ENCODE data around the gene ZXDC.

The ZXDC gene

DNA sequence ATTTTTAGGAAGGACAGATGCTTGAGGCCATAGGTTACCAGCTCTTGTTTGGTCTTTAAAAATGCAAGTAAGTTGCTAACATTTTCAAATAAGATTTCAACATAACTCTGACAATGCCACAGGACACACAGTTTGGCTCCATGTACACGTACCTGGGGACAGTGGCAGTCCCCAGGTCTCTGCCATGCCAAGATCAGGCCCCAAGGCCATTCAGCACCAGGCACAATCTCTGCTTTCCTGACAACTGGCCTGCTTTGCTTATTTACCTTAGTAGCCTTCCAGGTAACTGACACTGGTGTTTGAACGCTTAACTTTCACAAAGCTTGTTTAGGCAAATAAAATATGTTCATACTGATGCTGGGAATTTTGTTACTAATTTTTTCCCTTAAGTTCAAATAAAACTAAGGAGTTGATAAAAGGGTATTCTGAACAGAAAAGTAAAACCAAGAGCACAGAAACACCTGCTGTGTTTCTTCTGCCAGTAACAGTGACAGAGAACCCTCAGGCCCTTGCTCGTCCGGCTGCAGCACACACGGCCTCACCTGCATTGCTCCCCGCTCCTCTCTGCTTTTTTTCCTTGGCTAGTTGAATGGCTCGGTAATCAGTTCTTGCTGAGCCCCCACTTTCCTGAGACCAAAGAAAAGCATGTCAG, 16.5 kb downstream of the ZXDC start:
- H3K27me3 ChIP-seq: no peaks in the 10 kb centered on the region
- peaks cover 67 to 98% (median 78%) of the 10 kb centered on the region in 3 donors for H3K36me3 ChIP-seq
- no peak overlapping the region for H3K27ac ChIP-seq
- TF ChIP-seq, protein P1, sequence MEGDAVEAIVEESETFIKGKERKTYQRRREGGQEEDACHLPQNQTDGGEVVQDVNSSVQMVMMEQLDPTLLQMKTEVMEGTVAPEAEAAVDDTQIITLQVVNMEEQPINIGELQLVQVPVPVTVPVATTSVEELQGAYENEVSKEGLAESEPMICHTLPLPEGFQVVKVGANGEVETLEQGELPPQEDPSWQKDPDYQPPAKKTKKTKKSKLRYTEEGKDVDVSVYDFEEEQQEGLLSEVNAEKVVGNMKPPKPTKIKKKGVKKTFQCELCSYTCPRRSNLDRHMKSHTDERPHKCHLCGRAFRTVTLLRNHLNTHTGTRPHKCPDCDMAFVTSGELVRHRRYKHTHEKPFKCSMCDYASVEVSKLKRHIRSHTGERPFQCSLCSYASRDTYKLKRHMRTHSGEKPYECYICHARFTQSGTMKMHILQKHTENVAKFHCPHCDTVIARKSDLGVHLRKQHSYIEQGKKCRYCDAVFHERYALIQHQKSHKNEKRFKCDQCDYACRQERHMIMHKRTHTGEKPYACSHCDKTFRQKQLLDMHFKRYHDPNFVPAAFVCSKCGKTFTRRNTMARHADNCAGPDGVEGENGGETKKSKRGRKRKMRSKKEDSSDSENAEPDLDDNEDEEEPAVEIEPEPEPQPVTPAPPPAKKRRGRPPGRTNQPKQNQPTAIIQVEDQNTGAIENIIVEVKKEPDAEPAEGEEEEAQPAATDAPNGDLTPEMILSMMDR (IDR thresholded peaks at IDR 0.05): no peak
- no peaks in the 10 kb centered on the region for H3K9me3 ChIP-seq
- no peak overlapping the region for H3K4me3 ChIP-seq
- no peak for DNase-seq
- H3K4me1 ChIP-seq: no peaks in the 10 kb centered on the region
- intact Hi-C loops (cut with DNase I; ENCODE audit: low total_unique reads): no loop called here

DNA sequence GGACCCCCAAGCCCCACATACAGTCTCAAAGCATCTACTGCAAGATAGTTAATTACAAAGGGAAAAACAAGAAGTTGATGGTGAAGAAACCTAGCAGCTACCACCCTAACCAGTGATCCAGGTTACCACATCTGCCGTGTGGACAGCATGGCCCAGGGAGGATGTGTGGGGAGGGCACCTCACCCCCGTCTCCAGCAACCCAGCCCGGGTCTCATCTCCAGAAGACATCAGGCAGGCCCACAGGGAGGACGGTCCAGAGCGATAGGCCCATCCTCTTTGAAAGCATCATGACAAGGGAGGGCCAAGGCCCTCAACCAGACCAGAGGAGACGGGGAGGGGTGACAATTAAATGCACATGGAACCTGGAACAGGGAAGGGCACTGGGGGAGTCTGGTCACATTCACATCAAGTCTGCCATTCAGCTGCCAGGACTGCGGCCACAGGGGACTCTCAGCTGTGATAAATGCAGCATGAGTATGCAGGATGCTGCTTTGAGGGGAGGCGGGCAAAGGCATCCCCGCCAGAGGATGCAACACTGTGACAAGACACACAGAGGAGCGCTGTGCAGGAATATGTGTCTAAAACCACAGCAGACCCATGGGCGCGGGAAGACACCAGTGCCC, 18.8 kb downstream of the ZXDC start:
- intact Hi-C loops (cut with DNase I; ENCODE audit: low total_unique reads): no loop called here
- TF ChIP-seq, protein P1 (IDR thresholded peaks at IDR 0.05): no peak
- peak in 1 of 2 donors; percentile 53 for DNase-seq
- H3K4me1 ChIP-seq: no peaks in the 10 kb centered on the region
- no peak overlapping the region for H3K27ac ChIP-seq
- H3K4me3 ChIP-seq: no peak overlapping the region
- no peaks in the 10 kb centered on the region for H3K9me3 ChIP-seq
- no peaks in the 10 kb centered on the region for H3K27me3 ChIP-seq
- H3K36me3 ChIP-seq: peaks cover 51 to 85% (median 70%) of the 10 kb centered on the region in 3 donors

DNA sequence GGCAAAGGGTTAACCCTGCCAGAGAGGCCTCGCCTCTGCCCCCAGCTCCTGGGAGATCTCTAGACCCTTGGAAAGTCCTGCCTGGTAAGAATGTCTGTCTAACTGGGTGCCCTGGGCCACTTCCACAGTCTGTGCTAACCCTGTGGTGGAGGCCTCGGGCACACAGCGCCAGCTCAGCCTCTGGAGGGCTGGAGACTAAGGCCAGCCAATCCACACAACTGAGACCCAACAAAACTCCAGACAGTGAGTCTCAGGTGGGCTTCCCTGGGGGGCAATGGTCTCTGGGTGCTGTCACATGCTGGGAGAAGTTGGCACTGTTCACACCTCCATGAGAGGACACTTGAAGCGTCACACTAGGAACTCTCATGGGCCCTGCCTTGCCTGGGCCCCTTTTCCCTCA, 19.5 kb downstream of the ZXDC start:
- no peaks in the 10 kb centered on the region for H3K4me1 ChIP-seq
- TF ChIP-seq, protein P1 (IDR thresholded peaks at IDR 0.05): no peak
- intact Hi-C loops (cut with DNase I; ENCODE audit: low total_unique reads): no loop called here
- no peaks in the 10 kb centered on the region for H3K9me3 ChIP-seq
- no peak overlapping the region for H3K4me3 ChIP-seq
- no peaks in the 10 kb centered on the region for H3K27me3 ChIP-seq
- H3K36me3 ChIP-seq: peaks cover 51 to 85% (median 70%) of the 10 kb centered on the region in 3 donors
- no peak overlapping the region for H3K27ac ChIP-seq
- no peak for DNase-seq

DNA sequence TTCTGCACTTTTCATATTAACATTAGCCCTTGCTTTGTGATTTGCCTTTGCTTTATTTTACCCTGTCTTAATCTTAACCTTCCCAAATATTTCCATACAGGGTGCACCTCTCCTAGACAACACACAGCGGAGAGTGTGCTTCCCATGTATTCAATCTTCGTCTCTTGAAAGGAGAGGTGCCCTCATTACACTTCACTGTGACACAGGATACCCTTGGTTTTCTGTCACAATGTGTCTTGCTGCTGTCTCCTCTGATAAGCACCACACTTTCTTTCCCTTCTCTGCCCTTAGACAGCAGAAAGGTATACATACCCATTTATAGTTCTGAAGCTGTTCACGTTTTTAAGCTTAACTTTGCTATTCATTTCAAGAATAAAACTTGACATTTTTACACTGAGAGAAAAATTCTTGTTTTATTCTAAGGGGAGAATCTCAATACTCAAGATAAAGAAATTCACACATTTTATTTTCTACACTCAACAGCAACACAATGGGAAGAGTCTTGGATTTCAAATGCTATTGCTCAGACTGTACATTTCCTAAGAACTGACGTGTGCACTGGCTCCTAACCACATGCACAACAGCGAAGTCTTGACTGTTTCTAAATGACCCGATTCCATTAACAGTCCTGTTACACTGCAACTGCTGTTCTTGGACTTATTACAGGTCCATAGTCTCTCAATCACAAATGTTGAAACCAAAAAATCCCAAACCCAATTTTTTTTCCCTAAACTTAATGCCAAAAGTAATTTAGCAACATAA, 21.1 kb downstream of the ZXDC start:
- DNase-seq: no peak
- H3K27ac ChIP-seq: no peak overlapping the region
- H3K4me1 ChIP-seq: no peaks in the 10 kb centered on the region
- no peaks in the 10 kb centered on the region for H3K27me3 ChIP-seq
- TF ChIP-seq, protein P1 (IDR thresholded peaks at IDR 0.05): no peak
- H3K9me3 ChIP-seq: no peaks in the 10 kb centered on the region
- intact Hi-C loops (cut with DNase I; ENCODE audit: low total_unique reads): no loop called here
- H3K4me3 ChIP-seq: no peak overlapping the region
- H3K36me3 ChIP-seq: peaks cover 50 to 85% (median 69%) of the 10 kb centered on the region in 3 donors

DNA sequence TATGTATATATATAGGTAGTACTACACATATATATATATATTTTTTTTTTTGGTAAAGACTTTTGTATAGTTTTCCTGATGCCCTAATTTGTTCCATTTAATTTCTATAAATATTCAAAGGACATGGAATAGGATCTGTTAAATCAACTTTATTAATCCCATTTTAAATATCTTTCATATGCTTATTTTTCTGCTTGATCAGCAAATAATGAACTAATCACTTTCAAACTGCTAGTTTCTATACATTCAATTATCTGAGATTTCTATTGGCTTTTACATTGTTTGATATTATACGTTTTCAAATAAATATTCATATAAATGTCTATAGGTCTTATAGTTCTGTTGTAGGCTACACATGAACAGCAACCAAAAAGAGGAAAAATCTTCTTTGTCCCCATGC, 21.7 kb downstream of the ZXDC start:
- no peaks in the 10 kb centered on the region for H3K4me1 ChIP-seq
- no peak for DNase-seq
- TF ChIP-seq, protein P1 (IDR thresholded peaks at IDR 0.05): no peak
- H3K27me3 ChIP-seq: no peaks in the 10 kb centered on the region
- no peak overlapping the region for H3K27ac ChIP-seq
- H3K36me3 ChIP-seq: peaks cover 52 to 85% (median 67%) of the 10 kb centered on the region in 3 donors
- intact Hi-C loops (cut with DNase I; ENCODE audit: low total_unique reads): no loop called here
- H3K4me3 ChIP-seq: no peak overlapping the region
- no peaks in the 10 kb centered on the region for H3K9me3 ChIP-seq
